Measurements from ENCODE around the gene ROR1. TPM values are rescaled to one million over a fixed set of nuclear protein-coding genes. Genes with fewer than 3 reads are reported as not detected.

ROR1 gene
- total and polyA plus RNA-seq, 2 of the 13 experiments (the other 11 are each of a cell fraction or from before 2014, with no cell fraction given) = 0.58 to 2.3 TPM

DNA sequence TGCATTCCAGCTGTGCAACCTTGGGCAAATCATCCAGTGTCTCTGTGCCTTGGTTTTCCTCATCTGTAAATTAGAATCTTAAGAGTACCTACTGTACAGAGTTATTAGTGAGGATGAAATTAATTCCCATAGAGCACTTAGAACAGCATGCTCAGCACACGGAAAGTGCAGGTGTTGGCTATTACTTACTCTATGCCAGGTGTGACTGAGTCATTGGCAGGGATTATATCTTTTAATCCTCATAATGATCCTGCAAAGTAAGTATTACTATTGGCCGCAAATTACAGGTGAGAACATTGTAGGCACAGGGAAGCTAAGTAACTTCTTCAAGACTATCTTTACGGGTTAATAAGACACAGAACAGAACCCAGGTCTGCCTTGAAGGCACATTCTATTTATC, 423.3 kb downstream of the ROR1 start (continued):
- TF ChIP-seq, protein P1, sequence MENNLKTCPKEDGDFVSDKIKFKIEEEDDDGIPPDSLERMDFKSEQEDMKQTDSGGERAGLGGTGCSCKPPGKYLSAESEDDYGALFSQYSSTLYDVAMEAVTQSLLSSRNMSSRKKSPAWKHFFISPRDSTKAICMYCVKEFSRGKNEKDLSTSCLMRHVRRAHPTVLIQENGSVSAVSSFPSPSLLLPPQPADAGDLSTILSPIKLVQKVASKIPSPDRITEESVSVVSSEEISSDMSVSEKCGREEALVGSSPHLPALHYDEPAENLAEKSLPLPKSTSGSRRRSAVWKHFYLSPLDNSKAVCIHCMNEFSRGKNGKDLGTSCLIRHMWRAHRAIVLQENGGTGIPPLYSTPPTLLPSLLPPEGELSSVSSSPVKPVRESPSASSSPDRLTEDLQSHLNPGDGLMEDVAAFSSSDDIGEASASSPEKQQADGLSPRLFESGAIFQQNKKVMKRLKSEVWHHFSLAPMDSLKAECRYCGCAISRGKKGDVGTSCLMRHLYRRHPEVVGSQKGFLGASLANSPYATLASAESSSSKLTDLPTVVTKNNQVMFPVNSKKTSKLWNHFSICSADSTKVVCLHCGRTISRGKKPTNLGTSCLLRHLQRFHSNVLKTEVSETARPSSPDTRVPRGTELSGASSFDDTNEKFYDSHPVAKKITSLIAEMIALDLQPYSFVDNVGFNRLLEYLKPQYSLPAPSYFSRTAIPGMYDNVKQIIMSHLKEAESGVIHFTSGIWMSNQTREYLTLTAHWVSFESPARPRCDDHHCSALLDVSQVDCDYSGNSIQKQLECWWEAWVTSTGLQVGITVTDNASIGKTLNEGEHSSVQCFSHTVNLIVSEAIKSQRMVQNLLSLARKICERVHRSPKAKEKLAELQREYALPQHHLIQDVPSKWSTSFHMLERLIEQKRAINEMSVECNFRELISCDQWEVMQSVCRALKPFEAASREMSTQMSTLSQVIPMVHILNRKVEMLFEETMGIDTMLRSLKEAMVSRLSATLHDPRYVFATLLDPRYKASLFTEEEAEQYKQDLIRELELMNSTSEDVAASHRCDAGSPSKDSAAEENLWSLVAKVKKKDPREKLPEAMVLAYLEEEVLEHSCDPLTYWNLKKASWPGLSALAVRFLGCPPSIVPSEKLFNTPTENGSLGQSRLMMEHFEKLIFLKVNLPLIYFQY (CRISPR knock-in tag; IDR thresholded peaks at IDR 0.05; ENCODE audit: borderline replicate concordance) = no peak

DNA sequence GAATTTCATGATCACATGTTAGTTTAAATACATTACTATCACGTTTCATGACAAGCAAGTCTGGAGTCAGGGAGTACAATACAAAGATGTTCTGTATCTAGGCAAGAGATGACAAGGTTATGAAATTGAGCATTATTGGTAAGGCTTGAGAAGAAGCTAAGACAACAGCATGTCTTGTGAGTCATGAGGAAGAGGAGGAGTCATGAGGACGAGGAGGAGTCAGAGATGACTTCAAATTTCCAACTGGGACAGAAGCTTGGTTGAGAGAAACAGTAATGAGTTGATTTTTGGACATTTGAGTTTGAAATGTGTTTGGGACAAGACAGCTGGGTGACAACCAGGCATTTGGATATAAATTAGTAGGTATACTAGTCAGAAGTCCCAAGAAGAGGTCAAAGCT, 425.3 kb downstream of the ROR1 start:
- FAIRE-seq (no peak), DNase-seq (ENCODE audit: low spot score) (no peak), ATAC-seq (no peak)
- Histone ChIP-seq H4K20me1 (ENCODE audit: insufficient read depth, low read length) (no peaks in the 10 kb centered on the region), H3K27me3 (ENCODE audit: control insufficient read depth in 1 of 2, insufficient read depth in 2 of 2, low read length in 2 of 2) (peaks cover 0 to 5% of the 10 kb centered on the region in 2 experiments; a peak in 1 of 5 replicates), H3K9me3 (ENCODE audit: low read length) (no peaks in the 10 kb centered on the region), H3K4me1 (ENCODE audit: insufficient read depth, low read length) (no peaks in the 10 kb centered on the region), H3K27ac (ENCODE audit: extremely low read length, insufficient read depth, low read length) (no peak overlapping the region), H3K79me2 (ENCODE audit: insufficient read depth, low read length) (no peaks in the 10 kb centered on the region), H2AFZ (ENCODE audit: low read length) (no peak overlapping the region), H3K4me2 (ENCODE audit: low read depth, low read length) (no peak overlapping the region), H3K36me3 (replicated peaks in 1 of 2; ENCODE audit: control insufficient read depth in 1 of 2, insufficient read depth in 2 of 2, low read length in 2 of 2) (no peaks in the 10 kb centered on the region), H3K9ac (ENCODE audit: insufficient read depth, low read depth, low read length) (no peak overlapping the region), H3K4me3 (replicated peaks in 1 of 3; ENCODE audit: insufficient read depth in 1 of 3, low read depth in 2 of 3, low read length in 3 of 3) (no peak overlapping the region)
- CTCF ChIA-PET (ENCODE audit: low intra/inter-chr PET ratio, low total read pairs) = no interaction called here
- POLR2A ChIA-PET = no interaction called here
- 0% methylated on average over 2 of the region's 2 CpGs for WGBS (ENCODE audit: low lambda C conversion rate)
- intact Hi-C loops (cut with micrococcal nuclease; ENCODE audit: unreplicated experiment) = no loop called here
- in situ Hi-C loops (cut with HindIII; ENCODE audit: extremely low pct_ligation_motif_present, low pct_unique_long_range_greater_than_20kb) = no loop called here
- no TSS peak for BruUV-seq (replicated peaks)
- TF ChIP-seq HOXD1 (CRISPR knock-in tag; IDR thresholded peaks at IDR 0.05) (no peak), TBL1XR1 (IDR thresholded peaks at IDR 0.05; ENCODE audit: borderline replicate concordance, low read length, partially characterized antibody) (no peak), ARHGAP35 (CRISPR knock-in tag; IDR thresholded peaks at IDR 0.05; ENCODE audit: borderline replicate concordance) (no peak), ZNF329 (CRISPR knock-in tag; IDR thresholded peaks at IDR 0.05; ENCODE audit: low read depth) (no peak), IKZF4 (CRISPR knock-in tag; IDR thresholded peaks at IDR 0.05; ENCODE audit: borderline replicate concordance, low read depth, not compliant biosample characterization) (no peak), TBX3 (IDR thresholded peaks at IDR 0.05; ENCODE audit: borderline replicate concordance) (no peak)
- TF ChIP-seq, protein P2, sequence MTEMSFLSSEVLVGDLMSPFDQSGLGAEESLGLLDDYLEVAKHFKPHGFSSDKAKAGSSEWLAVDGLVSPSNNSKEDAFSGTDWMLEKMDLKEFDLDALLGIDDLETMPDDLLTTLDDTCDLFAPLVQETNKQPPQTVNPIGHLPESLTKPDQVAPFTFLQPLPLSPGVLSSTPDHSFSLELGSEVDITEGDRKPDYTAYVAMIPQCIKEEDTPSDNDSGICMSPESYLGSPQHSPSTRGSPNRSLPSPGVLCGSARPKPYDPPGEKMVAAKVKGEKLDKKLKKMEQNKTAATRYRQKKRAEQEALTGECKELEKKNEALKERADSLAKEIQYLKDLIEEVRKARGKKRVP (CRISPR knock-in tag; IDR thresholded peaks at IDR 0.05) = no peak
- TF ChIP-seq, protein P3, sequence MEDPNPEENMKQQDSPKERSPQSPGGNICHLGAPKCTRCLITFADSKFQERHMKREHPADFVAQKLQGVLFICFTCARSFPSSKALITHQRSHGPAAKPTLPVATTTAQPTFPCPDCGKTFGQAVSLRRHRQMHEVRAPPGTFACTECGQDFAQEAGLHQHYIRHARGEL (CRISPR knock-in tag; IDR thresholded peaks at IDR 0.05) = no peak

All from HepG2 (cell line).